Upper lobe of left lung (tissue), 6 donors: ENCODE results near the gene KRTAP5-6. TPM values are rescaled to one million over a fixed set of nuclear protein-coding genes. Genes with fewer than 3 reads are reported as not detected.

ENCODE experiments used
- ATAC-seq, 2 donors: fragments of 200-7000 bp; cut with Tn5 transposase; one replicate each; pipeline ENCODE4 v1.9.1; 2022; ENCODE audit warnings: mild to moderate bottlenecking in 2 of 2, moderate library complexity in 2 of 2; ENCODE audit not compliant: low FRiP score in 2 of 2
- DNase-seq, 2 donors: peaks; one replicate each; pipeline ENCODE4 v3.0.0-alpha.2; 2019 to 2020
- H3K27ac ChIP-seq, 4 donors: fragments of 200-600 bp; sonication (generic); one replicate each; pipeline ENCODE4 v1.5.1; 2016 to 2019
- H3K27me3 ChIP-seq, 4 donors: fragments of 200-600 bp; sonication (generic); one replicate each; pipeline ENCODE4 v1.5.1; 2017 to 2019
- H3K36me3 ChIP-seq, 4 donors: fragments of 200-600 bp; sonication (generic); one replicate each; pipeline ENCODE4 v1.5.1; 2016 to 2019
- H3K4me1 ChIP-seq, 4 donors: fragments of 200-600 bp; sonication (generic); one replicate each; pipeline ENCODE4 v1.5.1; 2018 to 2019
- H3K4me3 ChIP-seq, 4 donors: fragments of 200-600 bp; sonication (generic); one replicate each; pipeline ENCODE4 v1.5.1; 2017 to 2019; ENCODE audit warnings: mild to moderate bottlenecking in 2 of 4, moderate library complexity in 1 of 4
- H3K9me3 ChIP-seq, 4 donors: fragments of 200-600 bp; sonication (generic); one replicate each; pipeline ENCODE4 v1.5.1; 2018 to 2019
- CTCF ChIP-seq, 6 experiments: fragments of 450-650 bp in 4 of 6; fragments of 200-600 bp in 2 of 6; sonication (generic) in 2 of 6; IDR thresholded peaks; one replicate each; pipeline ENCODE4 v1.5.1; 2016 to 2019; ENCODE audit warnings: antibody characterized with exemption in 6 of 6
- EP300 ChIP-seq, 4 donors: sonication (generic); formaldehyde crosslinking; IDR thresholded peaks; one replicate each; pipeline ENCODE4 v1.5.1; 2017; ENCODE audit warnings: antibody characterized with exemption in 4 of 4, control low read depth in 2 of 4
- POLR2A ChIP-seq, 4 donors: fragments of 450-650 bp; IDR thresholded peaks; one replicate each; pipeline ENCODE4 v1.5.1; 2016 to 2017; ENCODE audit warnings: antibody characterized with exemption in 4 of 4, mild to moderate bottlenecking in 2 of 4
- POLR2AphosphoS5 ChIP-seq, 2 donors: sonication (generic); formaldehyde crosslinking; IDR thresholded peaks; one replicate each; pipeline ENCODE4 v1.5.1; 2017; ENCODE audit warnings: antibody characterized with exemption in 2 of 2
- WGBS, 2 donors: methylation state at CpG; one replicate each; pipeline ENCODE4 v1.1.5; 2017 to 2018; 5-methylcytosine and 5-hydroxymethylcytosine counted together
- total RNA-seq, 6 donors: library from RNA; depleted of rRNA in 4 of 6; stranded (reverse); fragments of >200 nt in 4 of 6; gene quantifications; one replicate each; pipeline versions ENCODE4 v1.1.0 to v1.2.1, GENCODE V29; 2016 to 2021
- donor health status: DM: no; HTN: no; CAD: no; lungs with moderate emphysema.
- donor health status: DM: no; HTN: yes; CAD: no; lungs with severe emphysema.

KRTAP5-6 gene
- total RNA-seq, 6 donors from 2014 or later, result not detected

- Histone ChIP-seq H3K27ac (no peak overlapping the region), H3K9me3 (no peaks in the 10 kb centered on the region), H3K27me3 (no peaks in the 10 kb centered on the region), H3K4me3 (no peak overlapping the region), H3K36me3 (no peaks in the 10 kb centered on the region), H3K4me1 (no peaks in the 10 kb centered on the region)
- 55 to 59% methylated on average over 11 of the region's 11 CpGs for WGBS, 2 donors
- DNase-seq (no peak), ATAC-seq (no peak)
- TF ChIP-seq POLR2A (IDR thresholded peaks at IDR 0.05) (no peak), EP300 (IDR thresholded peaks at IDR 0.05) (no peak), CTCF (IDR thresholded peaks at IDR 0.05) (no peak), POLR2AphosphoS5 (IDR thresholded peaks at IDR 0.05) (no peak)
Measured at GRCh38 chr11:1673446-1674172, 23.4 kb upstream of the KRTAP5-6 start.

- TF ChIP-seq POLR2AphosphoS5 (IDR thresholded peaks at IDR 0.05) (no peak), EP300 (IDR thresholded peaks at IDR 0.05) (no peak), CTCF (IDR thresholded peaks at IDR 0.05) (no peak), POLR2A (IDR thresholded peaks at IDR 0.05) (no peak)
- 67 to 70% methylated on average over 20 to 21 of the region's 21 CpGs for WGBS, 2 donors
- DNase-seq (peak in 1 of 2 donors; percentile 41), ATAC-seq (no peak)
- H3K9me3 ChIP-seq, result no peaks in the 10 kb centered on the region
- no peak overlapping the region for H3K27ac ChIP-seq
- H3K4me3 ChIP-seq, result no peak overlapping the region
- no peaks in the 10 kb centered on the region for H3K27me3 ChIP-seq
- no peaks in the 10 kb centered on the region for H3K4me1 ChIP-seq
- no peaks in the 10 kb centered on the region for H3K36me3 ChIP-seq
Measured at GRCh38 chr11:1674173-1675131, 22.5 kb upstream of the KRTAP5-6 start.

- Histone ChIP-seq H3K4me1 (no peaks in the 10 kb centered on the region), H3K27ac (no peak overlapping the region), H3K4me3 (no peak overlapping the region), H3K9me3 (no peaks in the 10 kb centered on the region), H3K27me3 (no peaks in the 10 kb centered on the region), H3K36me3 (no peaks in the 10 kb centered on the region)
- ATAC-seq (no peak), DNase-seq (no peak)
- TF ChIP-seq CTCF (IDR thresholded peaks at IDR 0.05) (no peak), POLR2A (IDR thresholded peaks at IDR 0.05) (no peak), POLR2AphosphoS5 (IDR thresholded peaks at IDR 0.05) (no peak), EP300 (IDR thresholded peaks at IDR 0.05) (no peak)
- 73 to 75% methylated on average over 11 of the region's 11 CpGs for WGBS, 2 donors
Measured at GRCh38 chr11:1675536-1676228, 21.3 kb upstream of the KRTAP5-6 start.

GRCh38 chr11:1676229-1676740 is 20.7 kb upstream of the KRTAP5-6 start:
- no peaks in the 10 kb centered on the region for H3K27me3 ChIP-seq
- ATAC-seq, result no peak
- no peaks in the 10 kb centered on the region for H3K36me3 ChIP-seq
- H3K27ac ChIP-seq, result no peak overlapping the region
- 88 to 92% methylated on average over 7 of the region's 7 CpGs for WGBS, 2 donors
- no peak overlapping the region for H3K4me3 ChIP-seq
- no peaks in the 10 kb centered on the region for H3K4me1 ChIP-seq
- no peaks in the 10 kb centered on the region for H3K9me3 ChIP-seq
- TF ChIP-seq POLR2A (IDR thresholded peaks at IDR 0.05), result no peak
- no peak for TF ChIP-seq POLR2AphosphoS5 (IDR thresholded peaks at IDR 0.05)
- no peak for TF ChIP-seq CTCF (IDR thresholded peaks at IDR 0.05)
- no peak for TF ChIP-seq EP300 (IDR thresholded peaks at IDR 0.05)
- no peak for DNase-seq
